Measurements from ENCODE around the gene IGSF9B.

- TF ChIP-seq CTCF (IDR thresholded peaks at IDR 0.05) (no peak), POLR2A (IDR thresholded peaks at IDR 0.05; ENCODE audit: low read depth) (no peak), POLR2AphosphoS5 (IDR thresholded peaks at IDR 0.05) (no peak), EP300 (IDR thresholded peaks at IDR 0.05) (no peak)
Observed at GRCh38 chr11:133985981-133986944, 29.5 kb upstream of the IGSF9B start.
